ENCODE measurements around the gene SDK1. TPM values are rescaled to one million over a fixed set of nuclear protein-coding genes. Genes with fewer than 3 reads are reported as not detected.

Gene SDK1
- total RNA-seq, 1 donor from 2014 or later: 5.4 TPM

- Mint-ChIP-seq H3K27ac (ENCODE audit: unreplicated experiment) (no peak overlapping the region), H3K4me3 (ENCODE audit: unreplicated experiment) (no peak overlapping the region), H3K36me3 (ENCODE audit: unreplicated experiment) (no peaks in the 10 kb centered on the region), H3K4me1 (ENCODE audit: unreplicated experiment) (no peaks in the 10 kb centered on the region), H3K9me3 (ENCODE audit: unreplicated experiment) (peaks cover 6% of the 10 kb centered on the region), H3K27me3 (ENCODE audit: unreplicated experiment) (no peaks in the 10 kb centered on the region)
- no peak for DNase-seq (ENCODE audit: extremely low spot score, unreplicated experiment)
- no peak for TF ChIP-seq CTCF (IDR thresholded peaks at IDR 0.05)
These were observed 20.2 kb downstream of the SDK1 start for GRCh38 chr7:3321206-3321605.

- TF ChIP-seq CTCF (IDR thresholded peaks at IDR 0.05): no peak
- Mint-ChIP-seq H3K4me1 (ENCODE audit: unreplicated experiment) (no peaks in the 10 kb centered on the region), H3K27me3 (ENCODE audit: unreplicated experiment) (no peaks in the 10 kb centered on the region), H3K36me3 (ENCODE audit: unreplicated experiment) (no peaks in the 10 kb centered on the region), H3K9me3 (ENCODE audit: unreplicated experiment) (peaks cover 6% of the 10 kb centered on the region), H3K4me3 (ENCODE audit: unreplicated experiment) (no peak overlapping the region), H3K27ac (ENCODE audit: unreplicated experiment) (no peak overlapping the region)
- no peak for DNase-seq (ENCODE audit: extremely low spot score, unreplicated experiment)
These were observed 20.7 kb downstream of the SDK1 start for GRCh38 chr7:3321745-3322144.

- peaks cover 6% of the 10 kb centered on the region for H3K9me3 Mint-ChIP-seq (ENCODE audit: unreplicated experiment)
- TF ChIP-seq CTCF (IDR thresholded peaks at IDR 0.05): no peak
- H3K36me3 Mint-ChIP-seq (ENCODE audit: unreplicated experiment): no peaks in the 10 kb centered on the region
- H3K4me1 Mint-ChIP-seq (ENCODE audit: unreplicated experiment): no peaks in the 10 kb centered on the region
- no peak overlapping the region for H3K4me3 Mint-ChIP-seq (ENCODE audit: unreplicated experiment)
- H3K27ac Mint-ChIP-seq (ENCODE audit: unreplicated experiment): no peak overlapping the region
- no peak for DNase-seq (ENCODE audit: extremely low spot score, unreplicated experiment)
- H3K27me3 Mint-ChIP-seq (ENCODE audit: unreplicated experiment): no peaks in the 10 kb centered on the region
These were observed 25.2 kb downstream of the SDK1 start for GRCh38 chr7:3326246-3326645.

GRCh38 chr7:3327099-3327498 is 26.0 kb downstream of the SDK1 start:
- no peak overlapping the region for H3K4me3 Mint-ChIP-seq (ENCODE audit: unreplicated experiment)
- H3K36me3 Mint-ChIP-seq (ENCODE audit: unreplicated experiment): no peaks in the 10 kb centered on the region

GRCh38 chr7:3327655-3328054 is 26.6 kb downstream of the SDK1 start:
- no peak for TF ChIP-seq CTCF (IDR thresholded peaks at IDR 0.05)
- H3K4me3 Mint-ChIP-seq (ENCODE audit: unreplicated experiment): no peak overlapping the region
- DNase-seq (ENCODE audit: extremely low spot score, unreplicated experiment): no peak
- no peaks in the 10 kb centered on the region for H3K27me3 Mint-ChIP-seq (ENCODE audit: unreplicated experiment)
- H3K4me1 Mint-ChIP-seq (ENCODE audit: unreplicated experiment): no peaks in the 10 kb centered on the region
- no peak overlapping the region for H3K27ac Mint-ChIP-seq (ENCODE audit: unreplicated experiment)
- no peaks in the 10 kb centered on the region for H3K36me3 Mint-ChIP-seq (ENCODE audit: unreplicated experiment)
- peaks cover 6% of the 10 kb centered on the region for H3K9me3 Mint-ChIP-seq (ENCODE audit: unreplicated experiment)

More at GRCh38 chr7:3327099-3327498, 26.0 kb downstream of the SDK1 start:
- Mint-ChIP-seq H3K27me3 (ENCODE audit: unreplicated experiment) (no peaks in the 10 kb centered on the region), H3K9me3 (ENCODE audit: unreplicated experiment) (peaks cover 6% of the 10 kb centered on the region), H3K4me1 (ENCODE audit: unreplicated experiment) (no peaks in the 10 kb centered on the region), H3K27ac (ENCODE audit: unreplicated experiment) (no peak overlapping the region)
- TF ChIP-seq CTCF (IDR thresholded peaks at IDR 0.05): no peak
- no peak for DNase-seq (ENCODE audit: extremely low spot score, unreplicated experiment)

All from osteocyte (in vitro differentiated cells).